Cardiac septum (tissue), 1 donor: ENCODE data around the gene SMIM15. TPM values are rescaled to one million over a fixed set of nuclear protein-coding genes. Genes with fewer than 3 reads are reported as not detected.

Experiments
- total RNA-seq: library from RNA; stranded (reverse); fragmentation: NEBNext Ultra II Directional; extraction: Animal tissue kit (Norgen Biotek cat#: 25700); gene quantifications from one replicate; pipeline ENCODE4 v1.2.1, GENCODE V29; 2021
- donor health status: DM: no; HTN: no; CAD: no.

The SMIM15 gene
- total RNA-seq, 1 donor from 2014 or later, result 20.0 TPM

Other genes starting within 250 kb of the SMIM15 start
- 4.6 TPM for gene ERCC8, start 217.4 kb downstream of the SMIM15 start, total RNA-seq
- 27.1 TPM for gene NDUFAF2, start 217.3 kb downstream of the SMIM15 start, total RNA-seq
- 6.7 TPM for gene ZSWIM6, start 169.8 kb upstream of the SMIM15 start, total RNA-seq